Adrenal gland (tissue), 12 donors: ENCODE data around the gene OSBPL6. TPM values are rescaled to one million over a fixed set of nuclear protein-coding genes. Genes with fewer than 3 reads are reported as not detected.

Source experiments
- DNase-seq, 7 donors: peaks; one replicate each; pipeline ENCODE4 v3.0.0-alpha.2; 2019 to 2020
- H3K27ac ChIP-seq, 5 donors: fragments of 200-600 bp; sonication (generic) in 4 of 5; 1 replicate in 3 of 5; 2 replicates in 2 of 5; pipeline versions ENCODE4 v1.5.1 to v1.8.0; 2016 to 2020; ENCODE audit warnings: mild to moderate bottlenecking in 1 of 5
- H3K27me3 ChIP-seq: fragments of 200-600 bp; 2 replicates; pipeline ENCODE4 v1.8.0; 2021
- H3K36me3 ChIP-seq, 2 donors: fragments of 200-600 bp; replicated peaks in 1 of 2; 1 replicate in 1 of 2; 2 replicates in 1 of 2; pipeline versions ENCODE4 v1.5.1 to v1.8.0; 2018 to 2022
- H3K4me1 ChIP-seq, 2 donors: fragments of 200-600 bp; replicated peaks in 1 of 2; 1 replicate in 1 of 2; 2 replicates in 1 of 2; pipeline versions ENCODE4 v1.5.1 to v1.8.0; 2018 to 2021
- H3K4me3 ChIP-seq, 4 donors: fragments of 200-600 bp; sonication (generic) in 3 of 4; one replicate each; pipeline ENCODE4 v1.5.1; 2016 to 2018
- H3K9me3 ChIP-seq, 3 donors: fragments of 200-600 bp; sonication (generic) in 1 of 3; replicated peaks in 1 of 3; 1 replicate in 2 of 3; 2 replicates in 1 of 3; pipeline versions ENCODE4 v1.5.1 to v1.8.0; 2016 to 2021
- CTCF ChIP-seq, 6 experiments: fragments of 450-650 bp in 4 of 6; fragments of 200-600 bp in 2 of 6; sonication (generic) in 1 of 6; IDR thresholded peaks; 1 replicate in 5 of 6; 2 replicates in 1 of 6; pipeline versions ENCODE4 v1.5.1 to v1.8.0; 2016 to 2021; ENCODE audit warnings: antibody characterized with exemption in 6 of 6, mild to moderate bottlenecking in 2 of 6, moderate library complexity in 1 of 6
- POLR2A ChIP-seq, 2 donors: fragments of 450-650 bp; IDR thresholded peaks; one replicate each; pipeline ENCODE4 v1.6.1; 2017; ENCODE audit warnings: antibody characterized with exemption in 2 of 2, mild to moderate bottlenecking in 2 of 2, moderate library complexity in 1 of 2
- WGBS, 4 donors: extraction: QIAGEN DNeasy Blood & Tissue Kit in 2 of 4; methylation state at CpG; one replicate each; pipeline versions ENCODE4 v1.1.5 to v1.1.7; 2013 to 2017; 5-methylcytosine and 5-hydroxymethylcytosine counted together
- intact Hi-C, 2 donors: fragments of 100-400 bp; cut with DNase I; formaldehyde crosslinking; loops; one replicate each; pipeline versions ENCODE4 v1.14.1 to v1.15.0; 2022 to 2023
- polyA plus RNA-seq, 3 donors: library from polyadenylated mRNA; stranded (reverse); fragments of 200-250 nt in 2 of 3; fragments of 350-450 nt in 1 of 3; fragmentation: Illumina TruSeq in 1 of 3; extraction: RNeasy Lipid Tissue Mini Kit (QIAGEN cat#74804) in 1 of 3; gene quantifications; one replicate each; pipeline ENCODE4 v1.2.3, GENCODE V29; 2013 to 2014
- total RNA-seq, 9 donors: library from RNA; depleted of rRNA in 4 of 9; stranded (reverse); fragments of >200 nt in 4 of 9; fragments of 120-200 nt in 1 of 9; fragmentation: NEBNext Ultra II Directional in 1 of 9; extraction: Animal tissue kit (Norgen Biotek cat#: 25700) in 1 of 9; gene quantifications; one replicate each; pipeline versions ENCODE4 v1.1.0 to v1.2.4, GENCODE V29; 2013 to 2023
- donor health status: healthy with polysubstance abuse.
- donor health status: Bipolar disorder and iron deficiency.
- donor health status: DM: yes; HTN: yes; CAD: no.
- donor health status: DM: no; HTN: no; CAD: no.
- donor health status: DM: no; HTN: no; CAD: no.
- donor health status: DM: yes; HTN: yes; CAD: no.

OSBPL6 gene
- total and polyA plus RNA-seq, 12 donors, result 0.16 to 12.0 (median 0.98) TPM; not detected in 1

- Histone ChIP-seq H3K27ac (no peak overlapping the region), H3K4me3 (no peak overlapping the region), H3K36me3 (no peaks in the 10 kb centered on the region), H3K27me3 (no peaks in the 10 kb centered on the region), H3K4me1 (no peaks in the 10 kb centered on the region), H3K9me3 (no peaks in the 10 kb centered on the region)
- TF ChIP-seq CTCF (IDR thresholded peaks at IDR 0.05), result no peak
- no peak for TF ChIP-seq POLR2A (IDR thresholded peaks at IDR 0.05)
- DNase-seq, result no peak
- 87 to 91% (median 90%) methylated on average over 10 of the region's 10 CpGs for WGBS, 4 donors
- intact Hi-C loops, result loop anchor here (5.0 to 10.0 kb wide), 2 partner anchors 145 to 167 kb away; partner anchors contain the start of gene RBM45 (in 1 of the 2)
Measured at GRCh38 chr2:178279636-178280035, 85.3 kb downstream of the OSBPL6 start.

GRCh38 chr2:178280244-178280852 lies 86.0 kb downstream of the OSBPL6 start:
- H3K9me3 ChIP-seq, result no peaks in the 10 kb centered on the region
- intact Hi-C loops, result loop anchor here in 1 of 2 donors (5.0 kb wide), 1 partner anchor 168 kb away; the partner anchor contains the start of gene RBM45
- TF ChIP-seq CTCF (IDR thresholded peaks at IDR 0.05) (peak; percentile 74 to 85 (median 80)), POLR2A (IDR thresholded peaks at IDR 0.05) (no peak)
- 22 to 33% (median 28%) methylated on average over 4 of the region's 4 CpGs for WGBS, 4 donors
- H3K27ac ChIP-seq, result no peak overlapping the region
- no peaks in the 10 kb centered on the region for H3K27me3 ChIP-seq
- peak in 6 of 7 donors; percentile 20 to 68 (median 50) for DNase-seq
- H3K4me3 ChIP-seq, result no peak overlapping the region
- no peaks in the 10 kb centered on the region for H3K36me3 ChIP-seq
- H3K4me1 ChIP-seq, result no peaks in the 10 kb centered on the region

- intact Hi-C loops, result loop anchor here in 1 of 2 donors (5.0 kb wide), 1 partner anchor 170 kb away; the partner anchor contains the start of gene RBM45
- DNase-seq, result no peak
- TF ChIP-seq CTCF (IDR thresholded peaks at IDR 0.05) (no peak), POLR2A (IDR thresholded peaks at IDR 0.05) (no peak)
- WGBS, 4 donors, result 46 to 61% (median 57%) methylated on average over 8 of the region's 8 CpGs
- Histone ChIP-seq H3K4me1 (no peaks in the 10 kb centered on the region), H3K27me3 (no peaks in the 10 kb centered on the region), H3K4me3 (no peak overlapping the region), H3K27ac (no peak overlapping the region), H3K36me3 (no peaks in the 10 kb centered on the region), H3K9me3 (no peaks in the 10 kb centered on the region)
Measured at GRCh38 chr2:178282075-178282815, 87.9 kb downstream of the OSBPL6 start.

GRCh38 chr2:178283341-178283918 lies 89.1 kb downstream of the OSBPL6 start:
- intact Hi-C loops, result loop anchor here in 1 of 2 donors (5.0 kb wide), 1 partner anchor 171 kb away; the partner anchor contains the start of gene RBM45
- Histone ChIP-seq H3K27ac (no peak overlapping the region), H3K36me3 (no peaks in the 10 kb centered on the region), H3K9me3 (no peaks in the 10 kb centered on the region), H3K4me3 (no peak overlapping the region), H3K27me3 (no peaks in the 10 kb centered on the region), H3K4me1 (no peaks in the 10 kb centered on the region)
- 64 to 73% (median 68%) methylated on average over 3 of the region's 3 CpGs for WGBS, 4 donors
- TF ChIP-seq CTCF (IDR thresholded peaks at IDR 0.05), result no peak
- TF ChIP-seq POLR2A (IDR thresholded peaks at IDR 0.05), result no peak
- no peak for DNase-seq
